Activated T-cell treated with anti-CD3 and anti-CD28 coated beads, Interleukin-2, amount 50 U/mL, for 72 hours (primary cell): ENCODE results near the gene TSPEAR. TPM values are rescaled to one million over a fixed set of nuclear protein-coding genes. Genes with fewer than 3 reads are reported as not detected.
A peak's percentile ranks its signal among the peaks of the same experiment; 100 is the strongest.

Experiments used
- ATAC-seq, 2 donors: fragments of 150-1000 bp; cut with Tn5 transposase; replicated peaks in 1 of 2; 2 replicates each; pipeline ENCODE4 v1.10.0; 2021; ENCODE audit warnings: moderate library complexity in 2 of 2, mild to moderate bottlenecking in 1 of 2
- DNase-seq, 2 donors: peaks; one replicate each; pipeline ENCODE4 v3.0.0; 2021 to 2022; ENCODE audit warnings: mixed read lengths in 1 of 2
- H3K27ac Mint-ChIP-seq: one replicate; pipeline ENCODE4 v1.8.0; 2022; ENCODE audit warnings: mild to moderate bottlenecking, moderate library complexity, mixed read lengths
- H3K27me3 Mint-ChIP-seq: one replicate; pipeline ENCODE4 v1.8.0; 2022; ENCODE audit warnings: low read depth, mixed read lengths
- H3K36me3 Mint-ChIP-seq, 2 donors: one replicate each; pipeline ENCODE4 v1.8.0; 2022; ENCODE audit warnings: mixed read lengths in 2 of 2, mild to moderate bottlenecking in 1 of 2; ENCODE audit not compliant: insufficient read depth in 2 of 2
- H3K4me1 Mint-ChIP-seq: one replicate; pipeline ENCODE4 v1.8.0; 2022; ENCODE audit warnings: low read depth, mixed read lengths
- H3K4me3 Mint-ChIP-seq, 2 donors: one replicate each; pipeline ENCODE4 v1.8.0; 2022; ENCODE audit warnings: mild to moderate bottlenecking in 2 of 2, mixed read lengths in 2 of 2, moderate library complexity in 2 of 2
- H3K9me3 Mint-ChIP-seq, 2 donors: one replicate each; pipeline ENCODE4 v1.8.0; 2022; ENCODE audit warnings: mixed read lengths in 2 of 2
- total RNA-seq, 2 donors: library from RNA; stranded (reverse); gene quantifications; one replicate each; pipeline ENCODE4 v1.2.3, GENCODE V29; 2022

The TSPEAR gene
- total RNA-seq, 2 donors from 2014 or later, result not detected

DNA sequence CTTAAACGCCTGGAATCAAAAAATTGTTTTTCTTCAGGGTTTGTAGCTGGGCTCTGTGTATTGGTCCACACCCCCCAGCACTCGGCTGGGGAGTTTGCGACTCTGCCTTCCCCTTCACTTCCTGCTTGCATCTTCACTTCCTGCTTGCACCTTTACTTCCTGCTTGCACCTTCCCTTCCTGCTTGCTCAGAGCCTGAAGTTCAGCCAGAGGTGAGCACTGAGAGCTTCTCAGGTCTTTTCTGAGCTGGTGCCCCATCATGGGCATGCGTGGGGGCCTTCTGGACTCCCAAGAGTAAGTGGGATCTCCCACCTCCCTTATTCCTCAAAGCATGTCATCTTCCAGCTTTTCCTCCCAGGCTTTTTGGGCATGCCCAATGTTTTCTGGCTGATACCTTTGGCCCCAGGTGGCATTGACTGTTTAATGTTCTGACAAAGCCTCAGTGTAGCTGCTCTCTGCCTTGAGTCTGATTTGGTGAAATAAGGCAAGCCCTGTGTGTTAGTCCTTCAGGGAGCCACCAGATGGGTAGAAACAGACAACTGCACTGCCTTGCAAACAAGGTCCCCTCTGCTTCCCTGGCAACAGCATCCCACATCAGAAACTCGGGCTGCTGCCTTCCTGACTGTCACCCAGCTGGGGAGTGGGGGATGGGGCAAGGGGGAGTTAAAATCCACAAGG lies 163.6 kb downstream of the TSPEAR start:
- Mint-ChIP-seq H3K27ac (peak overlapping the region; percentile 98), H3K4me3 (peak overlapping the region; percentile 77 to 81), H3K4me1 (peaks cover 18% of the 10 kb centered on the region), H3K27me3 (no peaks in the 10 kb centered on the region), H3K36me3 (peaks cover 12 to 21% of the 10 kb centered on the region in 2 donors), H3K9me3 (peaks cover 13 to 16% of the 10 kb centered on the region in 2 donors)
- peak in 1 of 2 donors; percentile 11 for DNase-seq
- ATAC-seq, result peak in 1 of 2 donors; percentile 59

DNA sequence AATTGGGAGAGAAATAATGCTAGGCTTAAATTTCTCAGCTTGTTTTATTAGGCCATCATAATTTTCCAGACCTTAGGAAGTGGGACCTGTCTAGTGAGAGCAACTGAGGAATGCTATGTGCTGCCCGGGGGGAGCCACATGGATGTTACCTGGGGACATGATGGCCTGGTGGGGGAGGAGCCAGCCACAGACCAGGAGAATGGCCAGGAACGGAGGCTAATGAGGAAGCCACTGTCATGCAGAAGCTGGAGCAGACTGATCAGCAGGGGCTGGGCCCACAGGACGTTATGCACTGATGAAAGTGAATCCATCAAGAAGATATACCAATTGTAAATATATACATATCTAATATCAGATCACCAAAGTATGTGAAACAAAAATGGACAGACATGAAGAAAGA lies 166.8 kb downstream of the TSPEAR start:
- H3K27ac Mint-ChIP-seq, result no peak overlapping the region
- H3K36me3 Mint-ChIP-seq, result peaks cover 12 to 20% of the 10 kb centered on the region in 2 donors
- peaks cover 16 to 17% of the 10 kb centered on the region in 2 donors for H3K9me3 Mint-ChIP-seq
- peaks cover 18% of the 10 kb centered on the region for H3K4me1 Mint-ChIP-seq
- no peak overlapping the region for H3K4me3 Mint-ChIP-seq
- DNase-seq, result no peak
- H3K27me3 Mint-ChIP-seq, result no peaks in the 10 kb centered on the region
- no peak for ATAC-seq

DNA sequence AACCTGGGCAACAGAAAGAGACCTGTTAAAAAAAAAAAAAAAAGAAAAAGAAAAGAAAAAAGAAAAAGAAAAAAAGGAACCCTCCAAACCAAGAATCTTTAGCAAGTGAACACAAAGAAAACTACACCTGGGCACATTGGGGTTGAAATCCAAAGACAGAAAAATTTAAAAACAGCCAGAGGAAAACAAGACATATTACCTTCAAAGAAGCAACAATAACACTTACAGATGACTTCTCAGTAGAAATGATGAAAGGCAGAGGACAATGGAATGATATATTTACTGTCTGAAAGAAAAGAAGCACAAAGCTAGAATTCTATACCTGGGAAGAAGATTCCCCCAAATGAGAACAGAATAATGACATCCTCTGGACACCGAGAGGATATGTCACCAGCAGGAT lies 168.7 kb downstream of the TSPEAR start:
- DNase-seq (no peak), ATAC-seq (no peak)
- peaks cover 10 to 18% of the 10 kb centered on the region in 2 donors for H3K36me3 Mint-ChIP-seq
- peaks cover 9% of the 10 kb centered on the region for H3K4me1 Mint-ChIP-seq
- H3K27ac Mint-ChIP-seq, result no peak overlapping the region
- no peaks in the 10 kb centered on the region for H3K27me3 Mint-ChIP-seq
- H3K9me3 Mint-ChIP-seq, result peaks cover 14 to 17% of the 10 kb centered on the region in 2 donors
- H3K4me3 Mint-ChIP-seq, result no peak overlapping the region

DNA sequence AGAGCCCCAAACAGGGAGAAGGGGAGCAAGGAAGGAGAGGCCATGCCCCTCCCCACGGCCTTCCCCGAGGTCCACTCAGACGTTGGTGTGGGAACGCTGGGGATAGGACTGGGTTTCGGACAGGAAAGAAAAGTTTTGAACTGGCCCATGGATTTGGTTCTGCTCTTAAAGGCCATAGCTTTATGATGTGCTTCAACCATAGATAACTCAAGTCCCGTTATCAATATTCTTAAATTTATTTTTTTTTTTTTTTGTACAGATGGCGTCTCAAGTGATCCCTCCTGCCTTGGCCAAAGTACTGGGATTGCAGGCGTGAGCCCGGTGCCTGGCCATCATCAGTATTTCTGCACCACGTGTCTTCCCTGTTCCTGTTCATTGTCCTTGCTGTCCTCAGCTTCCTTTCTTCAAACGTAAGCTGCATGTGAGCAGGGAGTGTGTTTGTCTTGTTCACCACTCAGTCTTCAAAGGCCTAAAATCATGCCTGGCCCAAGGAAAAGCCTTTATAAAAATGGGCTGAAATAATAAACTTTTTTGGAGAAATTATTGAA lies 170.6 kb downstream of the TSPEAR start:
- Mint-ChIP-seq H3K4me1 (no peaks in the 10 kb centered on the region), H3K9me3 (peaks cover 1 to 4% of the 10 kb centered on the region in 2 donors), H3K27me3 (no peaks in the 10 kb centered on the region), H3K36me3 (peaks cover 0 to 4% of the 10 kb centered on the region in 2 donors), H3K27ac (no peak overlapping the region), H3K4me3 (no peak overlapping the region)
- DNase-seq (no peak), ATAC-seq (no peak)

DNA sequence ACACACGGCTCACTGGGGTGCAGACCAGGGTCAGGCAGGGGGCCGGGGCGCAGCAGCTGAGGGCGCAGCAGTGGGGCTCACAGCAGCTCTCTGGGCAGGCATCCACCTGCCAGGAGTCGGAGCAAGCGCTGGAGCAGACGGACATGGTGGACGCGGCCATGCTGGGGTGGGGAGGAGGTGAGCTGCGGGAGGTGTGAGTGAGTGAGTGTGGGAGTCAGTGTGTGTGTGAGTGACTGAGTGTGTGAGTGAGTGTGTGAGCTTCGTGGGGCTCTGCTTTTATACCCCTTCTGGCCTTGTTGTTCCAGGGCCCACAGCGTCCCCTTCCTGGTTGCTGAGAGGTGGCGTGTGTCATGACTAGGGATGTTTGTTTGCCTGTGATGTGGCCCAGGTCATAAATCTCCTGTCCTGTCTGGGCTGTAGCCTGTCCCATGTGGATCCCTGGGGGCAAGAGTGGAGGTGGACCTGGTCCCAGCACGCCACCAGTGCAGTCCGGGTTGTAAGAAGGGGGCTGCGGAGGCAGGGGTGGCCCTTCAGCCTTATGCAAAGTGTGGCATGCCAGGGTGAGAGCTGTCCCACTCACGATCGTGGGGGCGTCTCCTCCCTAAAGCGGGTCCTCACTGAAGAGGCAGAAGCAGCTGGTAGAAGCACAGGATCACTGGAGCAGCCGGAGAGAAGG lies 171.2 kb downstream of the TSPEAR start, which contains the start of gene KRTAP10-1:
KRTAP10-1 (minus strand) TSS at position 205 of the 676 bp plus-strand sequence; CDS start at position 160, 45 bp downstream.
- Mint-ChIP-seq H3K9me3 (peaks cover 1 to 4% of the 10 kb centered on the region in 2 donors), H3K4me1 (no peaks in the 10 kb centered on the region), H3K36me3 (no peaks in the 10 kb centered on the region), H3K27ac (no peak within 1 kb of the TSS), H3K27me3 (no peaks in the 10 kb centered on the region), H3K4me3 (no peak within 1 kb of the TSS)
- ATAC-seq (no peak), DNase-seq (no peak)

DNA sequence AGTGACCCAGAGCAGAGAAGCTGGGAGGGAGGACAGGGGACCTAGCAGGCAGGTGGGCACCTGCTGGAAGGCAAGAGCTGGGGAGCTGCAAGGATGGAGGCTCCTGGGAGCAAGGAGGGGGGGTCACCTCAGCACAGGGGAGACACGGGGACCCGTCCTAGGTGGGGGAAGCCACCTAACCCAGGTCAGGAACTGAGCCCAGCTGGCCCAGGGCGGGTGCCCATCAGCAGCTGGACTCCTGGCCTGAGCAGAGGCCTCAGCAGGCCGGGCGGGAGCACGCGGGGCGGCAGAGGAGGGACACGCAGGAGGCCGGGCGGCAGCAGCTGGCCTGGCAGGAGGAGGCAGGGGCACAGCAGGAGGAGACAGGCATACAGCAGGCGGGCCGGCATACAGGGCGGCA lies 172.3 kb downstream of the TSPEAR start:
- H3K36me3 Mint-ChIP-seq, result no peaks in the 10 kb centered on the region
- H3K27me3 Mint-ChIP-seq, result no peaks in the 10 kb centered on the region
- H3K9me3 Mint-ChIP-seq, result peaks cover 0 to 4% of the 10 kb centered on the region in 2 donors
- no peak overlapping the region for H3K27ac Mint-ChIP-seq
- H3K4me3 Mint-ChIP-seq, result no peak overlapping the region
- DNase-seq (no peak), ATAC-seq (no peak)
- no peaks in the 10 kb centered on the region for H3K4me1 Mint-ChIP-seq

DNA sequence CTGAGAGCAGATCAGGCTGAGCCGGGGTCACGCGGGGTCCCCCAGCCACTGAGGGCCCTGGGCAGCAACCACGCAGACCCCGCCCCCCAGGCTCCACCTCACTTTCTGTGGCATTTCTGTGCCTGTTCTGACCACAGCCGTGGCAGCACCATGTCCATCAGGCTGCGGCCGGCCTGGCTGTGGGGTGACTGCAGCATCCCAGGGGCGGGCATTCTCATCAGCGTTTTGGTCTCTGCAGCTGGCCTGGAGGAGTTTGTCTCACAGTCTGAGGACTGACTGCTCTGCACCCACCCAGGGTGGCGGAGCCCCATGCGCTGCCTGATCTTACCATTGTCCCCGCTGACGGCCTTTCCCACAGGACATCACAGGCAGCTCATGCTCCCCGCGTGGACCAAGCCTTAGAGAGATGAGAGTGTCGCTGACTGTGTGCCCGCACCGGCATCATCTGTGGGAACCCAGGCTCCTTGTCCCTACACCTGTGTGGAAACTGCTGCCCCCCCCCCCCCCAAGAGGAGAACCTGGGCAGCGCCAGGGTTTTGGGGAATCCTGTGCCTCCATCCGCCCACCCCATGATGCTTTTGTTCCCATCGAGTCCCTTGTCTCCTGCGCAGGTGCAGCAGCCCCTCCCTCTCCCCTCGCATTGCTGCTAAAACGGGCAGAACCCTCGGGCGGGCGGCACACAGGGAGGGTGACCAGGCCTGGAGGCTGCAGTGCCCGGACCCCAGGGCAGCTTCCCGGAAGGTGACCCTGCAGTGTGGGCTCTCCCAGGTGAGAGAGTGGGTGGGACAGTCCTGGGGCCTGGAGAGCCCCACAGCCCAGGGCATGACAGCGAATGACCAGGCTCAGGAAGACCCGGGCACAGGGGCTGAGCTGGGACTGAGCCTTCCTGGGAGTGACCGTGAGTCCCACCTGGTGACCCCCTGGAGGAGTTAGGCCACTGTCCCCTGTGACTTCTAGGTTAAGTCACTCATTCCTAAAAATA lies 173.2 kb downstream of the TSPEAR start:
- Mint-ChIP-seq H3K27me3 (no peaks in the 10 kb centered on the region), H3K36me3 (no peaks in the 10 kb centered on the region), H3K9me3 (peaks cover 0 to 4% of the 10 kb centered on the region in 2 donors), H3K4me3 (no peak overlapping the region), H3K27ac (no peak overlapping the region), H3K4me1 (no peaks in the 10 kb centered on the region)
- no peak for DNase-seq
- ATAC-seq, result no peak

DNA sequence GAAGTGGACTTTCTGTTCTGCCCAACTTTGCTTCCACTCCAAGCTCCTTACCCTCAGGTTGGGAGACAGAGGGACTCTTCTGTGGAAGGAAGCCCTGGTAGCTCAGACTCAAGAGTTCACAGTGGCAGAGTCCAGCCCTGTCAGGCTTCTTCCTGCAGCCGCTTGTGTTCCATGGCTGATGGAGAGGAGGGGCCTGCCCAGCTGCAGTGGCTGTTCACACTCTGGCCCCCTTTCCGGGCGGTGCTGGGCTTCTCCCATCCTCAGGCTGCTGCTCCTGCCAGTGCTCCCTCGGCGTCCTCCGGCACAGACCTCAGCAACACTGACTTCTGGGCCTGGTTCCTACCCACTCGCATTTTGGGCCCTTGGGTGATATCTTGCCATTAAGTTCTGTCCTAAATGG lies 175.4 kb downstream of the TSPEAR start:
- no peaks in the 10 kb centered on the region for H3K27me3 Mint-ChIP-seq
- no peak overlapping the region for H3K27ac Mint-ChIP-seq
- no peaks in the 10 kb centered on the region for H3K4me1 Mint-ChIP-seq
- ATAC-seq (no peak), DNase-seq (no peak)
- no peak overlapping the region for H3K4me3 Mint-ChIP-seq
- peaks cover 0 to under 1% of the 10 kb centered on the region in 2 donors for H3K9me3 Mint-ChIP-seq
- H3K36me3 Mint-ChIP-seq, result no peaks in the 10 kb centered on the region

DNA sequence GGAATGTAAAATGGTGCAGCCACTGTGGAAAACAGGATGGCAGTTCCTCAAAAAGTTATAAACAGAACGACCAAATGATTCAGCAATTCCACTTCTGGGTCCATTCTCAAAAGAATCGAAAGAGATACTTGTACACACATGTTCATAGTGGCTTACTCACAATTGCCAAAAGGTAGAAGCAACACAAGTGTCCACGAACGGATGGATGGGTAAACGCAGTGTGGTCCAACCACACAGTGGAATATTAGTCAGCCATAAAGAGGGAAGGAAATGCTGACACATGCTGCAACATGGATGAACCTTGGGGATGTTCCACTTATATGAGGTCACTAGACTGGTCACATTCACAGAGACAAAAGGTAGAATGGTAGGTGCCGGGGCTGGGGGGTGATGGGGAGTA lies 176.7 kb downstream of the TSPEAR start:
- H3K4me1 Mint-ChIP-seq, result no peaks in the 10 kb centered on the region
- no peaks in the 10 kb centered on the region for H3K9me3 Mint-ChIP-seq
- no peaks in the 10 kb centered on the region for H3K36me3 Mint-ChIP-seq
- no peak for DNase-seq
- ATAC-seq, result peak; percentile 27 to 55
- H3K27me3 Mint-ChIP-seq, result no peaks in the 10 kb centered on the region
- no peak overlapping the region for H3K4me3 Mint-ChIP-seq
- H3K27ac Mint-ChIP-seq, result no peak overlapping the region

DNA sequence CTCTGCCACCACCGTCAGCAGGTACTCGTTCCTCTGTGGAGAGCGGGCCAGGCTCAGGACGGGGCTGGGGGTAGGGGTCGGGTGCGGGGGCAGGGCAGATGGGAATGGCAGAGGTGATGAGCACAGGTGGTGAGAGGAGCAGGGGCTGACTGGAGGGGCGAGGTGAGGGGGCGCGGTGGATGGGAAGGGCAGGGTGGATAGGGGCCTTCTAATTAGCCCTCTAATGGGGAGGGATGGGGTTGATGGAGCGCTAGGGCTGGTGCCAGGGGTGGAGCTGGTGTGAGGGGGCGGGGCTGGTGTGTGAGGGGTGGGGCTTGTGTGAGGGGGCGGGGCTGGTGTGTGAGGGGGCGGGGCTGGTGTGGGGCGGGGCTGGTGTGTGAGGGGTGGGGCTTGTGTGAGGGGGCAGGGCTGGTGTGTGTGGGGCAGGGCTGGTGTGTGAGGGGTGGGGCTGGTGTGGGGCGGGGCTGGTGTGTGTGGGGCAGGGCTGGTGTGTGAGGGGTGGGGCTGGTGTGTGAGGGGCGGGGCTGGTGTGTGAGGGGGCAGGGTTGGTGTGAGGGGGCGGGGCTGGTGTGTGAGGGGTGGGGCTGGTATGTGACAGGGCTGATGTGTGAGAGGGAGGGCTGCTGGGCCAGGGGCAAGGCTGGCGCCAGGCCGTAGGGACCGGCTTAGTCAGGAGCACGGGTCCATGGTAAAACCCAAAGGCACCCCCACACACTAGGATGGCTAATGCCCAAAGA lies 177.3 kb downstream of the TSPEAR start:
- ATAC-seq (no peak), DNase-seq (no peak)
- Mint-ChIP-seq H3K4me3 (no peak overlapping the region), H3K36me3 (no peaks in the 10 kb centered on the region), H3K27me3 (no peaks in the 10 kb centered on the region), H3K27ac (no peak overlapping the region), H3K9me3 (no peaks in the 10 kb centered on the region), H3K4me1 (no peaks in the 10 kb centered on the region)

DNA sequence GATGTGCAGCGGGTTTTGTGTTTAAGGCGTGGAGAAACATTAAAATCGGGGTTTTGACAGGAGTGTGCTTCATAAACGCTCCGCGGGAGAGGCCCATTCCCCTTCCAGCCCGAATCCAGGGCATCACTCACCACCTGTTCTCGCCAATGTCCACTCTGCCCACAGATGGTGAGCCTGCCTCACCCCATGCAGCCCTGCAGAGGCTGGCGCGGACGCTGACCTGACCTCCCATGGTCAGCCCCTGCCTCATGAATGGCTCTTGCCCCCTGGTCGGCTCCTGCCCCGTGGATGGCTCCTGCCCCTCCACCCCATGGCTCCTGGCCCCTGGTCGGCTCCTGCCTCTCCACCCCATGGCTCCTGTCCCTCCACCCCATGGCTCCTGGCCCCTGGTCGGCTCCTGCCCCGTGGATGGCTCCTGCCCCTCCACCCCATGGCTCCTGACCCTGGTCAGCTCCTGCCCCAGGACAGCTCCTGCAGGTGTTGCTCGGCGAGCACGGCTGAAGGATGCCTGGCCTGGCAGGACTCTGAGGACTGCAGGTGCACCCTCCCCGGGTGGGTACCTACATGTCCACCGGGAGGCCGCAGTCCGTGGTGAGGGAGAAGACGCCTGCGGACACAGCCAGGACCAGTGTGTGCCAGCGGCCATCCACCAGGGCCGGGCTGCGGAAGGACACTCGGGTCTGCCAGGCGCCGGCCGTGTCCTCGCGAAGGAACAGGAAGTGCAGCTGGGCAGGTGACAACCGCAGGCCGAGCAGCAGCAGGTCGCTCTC lies 178.1 kb downstream of the TSPEAR start:
- H3K4me1 Mint-ChIP-seq, result no peaks in the 10 kb centered on the region
- no peaks in the 10 kb centered on the region for H3K36me3 Mint-ChIP-seq

DNA sequence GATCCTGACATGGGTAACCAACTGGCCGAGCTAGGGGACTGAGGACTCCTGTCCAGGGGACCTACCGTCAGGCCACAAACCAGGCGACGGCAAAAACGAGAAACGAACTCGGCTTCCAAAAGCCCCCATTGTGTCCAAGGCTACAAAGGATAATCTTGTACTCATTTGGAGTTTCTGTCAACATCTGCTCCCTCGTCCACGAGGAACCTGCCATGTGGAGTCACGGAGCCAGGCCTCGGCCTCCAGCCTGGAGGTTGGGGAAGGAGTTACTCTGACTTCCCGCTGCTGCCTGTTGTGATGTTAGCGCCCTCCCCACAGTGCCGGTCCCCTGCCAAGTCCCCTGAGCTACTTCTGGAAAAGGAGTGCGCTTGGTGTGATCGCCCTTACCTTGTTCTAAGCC lies 178.7 kb downstream of the TSPEAR start:
- Mint-ChIP-seq H3K4me3 (no peak overlapping the region), H3K27ac (no peak overlapping the region), H3K4me1 (no peaks in the 10 kb centered on the region), H3K36me3 (no peaks in the 10 kb centered on the region), H3K9me3 (no peaks in the 10 kb centered on the region), H3K27me3 (no peaks in the 10 kb centered on the region)
- ATAC-seq (no peak), DNase-seq (no peak)

More for the DNA sequence above, 178.1 kb downstream of the TSPEAR start:
- H3K27me3 Mint-ChIP-seq, result no peaks in the 10 kb centered on the region
- DNase-seq, result no peak
- H3K27ac Mint-ChIP-seq, result no peak overlapping the region
- no peaks in the 10 kb centered on the region for H3K9me3 Mint-ChIP-seq
- ATAC-seq, result no peak
- H3K4me3 Mint-ChIP-seq, result no peak overlapping the region
